ENCODE measurements around the gene GLTP.

The GLTP gene

GRCh38 chr12:109822951-109823411, 57.4 kb downstream of the GLTP start:
- peak; percentile 13 for DNase-seq (ENCODE audit: low spot score)
- FAIRE-seq, result no peak

GRCh38 chr12:109822416-109822815, 57.9 kb downstream of the GLTP start:
- FAIRE-seq (no peak), DNase-seq (ENCODE audit: low spot score) (no peak)

- DNase-seq (ENCODE audit: low spot score) (no peak), FAIRE-seq (no peak)
Measured at GRCh38 chr12:109821968-109822367, 58.4 kb downstream of the GLTP start.

- DNase-seq (ENCODE audit: low spot score) (no peak), FAIRE-seq (no peak)
Measured at GRCh38 chr12:109820816-109821381, 59.4 kb downstream of the GLTP start.

GRCh38 chr12:109818905-109819500, 61.3 kb downstream of the GLTP start:
- no peak for FAIRE-seq
- DNase-seq (ENCODE audit: low spot score), result no peak

- FAIRE-seq (no peak), DNase-seq (ENCODE audit: low spot score) (no peak)
Measured at GRCh38 chr12:109818253-109818652, 62.1 kb downstream of the GLTP start.

- no peak for DNase-seq (ENCODE audit: low spot score)
- no peak for FAIRE-seq
Measured at GRCh38 chr12:109817627-109818231, 62.6 kb downstream of the GLTP start.

GRCh38 chr12:109816870-109817269, 63.5 kb downstream of the GLTP start:
- no peak for DNase-seq (ENCODE audit: low spot score)
- FAIRE-seq, result no peak

- no peak for FAIRE-seq
- DNase-seq (ENCODE audit: low spot score), result no peak
Measured at GRCh38 chr12:109815757-109816617, 64.4 kb downstream of the GLTP start.

GRCh38 chr12:109815225-109815624, 65.1 kb downstream of the GLTP start:
- FAIRE-seq, result no peak
- DNase-seq (ENCODE audit: low spot score), result no peak

- no peak for FAIRE-seq
- DNase-seq (ENCODE audit: low spot score), result no peak
Measured at GRCh38 chr12:109814600-109815150, 65.7 kb downstream of the GLTP start.

GRCh38 chr12:109813810-109814416, 66.4 kb downstream of the GLTP start:
- FAIRE-seq, result no peak
- no peak for DNase-seq (ENCODE audit: low spot score)

GRCh38 chr12:109811624-109811995, 68.7 kb downstream of the GLTP start:
- DNase-seq (ENCODE audit: low spot score) (no peak), FAIRE-seq (no peak)

GRCh38 chr12:109810954-109811623, 69.3 kb downstream of the GLTP start:
- FAIRE-seq (no peak), DNase-seq (ENCODE audit: low spot score) (no peak)

- FAIRE-seq, result no peak
- DNase-seq (ENCODE audit: low spot score), result no peak
Measured at GRCh38 chr12:109808876-109809646, 71.3 kb downstream of the GLTP start.

GRCh38 chr12:109807954-109808643, 72.2 kb downstream of the GLTP start:
- no peak for FAIRE-seq
- no peak for DNase-seq (ENCODE audit: low spot score)

- DNase-seq (ENCODE audit: low spot score) (no peak), FAIRE-seq (no peak)
Measured at GRCh38 chr12:109804820-109805761, 75.2 kb downstream of the GLTP start.

- no peak for FAIRE-seq
- no peak for DNase-seq (ENCODE audit: low spot score)
Measured at GRCh38 chr12:109803678-109804077, 76.7 kb downstream of the GLTP start.

Measured in RCC 7860 (cell line).